HCT116 (cell line): ENCODE data around the gene ERC2. TPM values are rescaled to one million over a fixed set of nuclear protein-coding genes. Genes with fewer than 3 reads are reported as not detected.

Source experiments
- ATAC-seq: fragments of 200-7000 bp; cut with Tn5 transposase; 2 replicates; pipeline ENCODE4 v1.9.1; 2020; ENCODE audit warnings: mild to moderate bottlenecking, moderate library complexity
- BruUV-seq: library from RNA; stranded (reverse); fragments of 400-500 nt; replicated peaks from 2 replicates; lab custom pipeline; 2021; lab: Mats Ljungman, UMichigan
- CTCF ChIA-PET: fragments of 300-600 bp; sonication (Branson Sonifier 250); formaldehyde crosslinking; loops from one replicate; lab custom pipeline; 2021; ENCODE audit warnings: antibody characterized with exemption; lab: Charles Lee
- POLR2A ChIA-PET: fragments of 300-600, 350-600 bp; sonication (Branson Sonifier 250); formaldehyde crosslinking; loops from one replicate; lab custom pipeline; 2021; ENCODE audit warnings: antibody characterized with exemption; lab: Charles Lee
- RAD21 ChIA-PET, 2 experiments: fragments of 300-600 bp; sonication (Branson Sonifier 250); formaldehyde crosslinking; loops; one replicate each; lab custom pipeline; 2023; ENCODE audit warnings: low total read pairs in 2 of 2; ENCODE audit not compliant: uncharacterized antibody in 2 of 2, unreplicated experiment in 2 of 2, low non-redundant PET in 1 of 2; lab: Charles Lee
- DNase-seq: peaks from one replicate; pipeline ENCODE4 v3.0.0-alpha.2; 2010; ENCODE audit warnings: low read depth, low spot score
- H2AFZ ChIP-seq: fragments of 200-600 bp; shearing (Covaris generic), sonication (generic); 2 replicates; pipeline ENCODE4 v1.6.1; 2017; ENCODE audit warnings: low read depth, mixed run types, mixed read lengths, antibody characterized with exemption, low read length; ENCODE audit not compliant: poor library complexity, severe bottlenecking
- H3K27ac ChIP-seq: 2 replicates; pipeline ENCODE4 v1.5.1; 2012; ENCODE audit warnings: low read depth, low read length
- H3K27me3 ChIP-seq: fragments of 200-600 bp; sonication (generic); 2 replicates; pipeline ENCODE4 v1.6.1; 2016; ENCODE audit warnings: mixed run types, low read length, mixed read lengths; ENCODE audit not compliant: insufficient read depth
- H3K36me3 ChIP-seq, 2 experiments: fragments of 200-500 bp in 1 of 2; fragments of 200-600 bp in 1 of 2; sonication (Bioruptor generic) in 1 of 2; sonication (generic) in 1 of 2; 2 replicates each; pipeline versions ENCODE4 v1.5.1 to v1.6.1; 2014 to 2016; ENCODE audit warnings: low read length in 2 of 2, inconsistent platforms in 1 of 2, mixed read lengths in 1 of 2, mixed run types in 1 of 2; ENCODE audit not compliant: insufficient read depth in 2 of 2, control insufficient read depth in 1 of 2
- H3K4me1 ChIP-seq, 2 experiments: fragments of 200-600 bp in 1 of 2; sonication (generic) in 1 of 2; 2 replicates each; pipeline versions ENCODE4 v1.5.1 to v1.6.1; 2012 to 2017; ENCODE audit warnings: low read length in 2 of 2, inconsistent platforms in 1 of 2, mild to moderate bottlenecking in 1 of 2, mixed read lengths in 1 of 2, mixed run types in 1 of 2, moderate library complexity in 1 of 2; ENCODE audit not compliant: insufficient read depth in 2 of 2, control insufficient read depth in 1 of 2
- H3K4me2 ChIP-seq: fragments of 200-600 bp; sonication (generic); 2 replicates; pipeline ENCODE4 v1.6.1; 2017; ENCODE audit warnings: mixed run types, low read length, mixed read lengths
- H3K4me3 ChIP-seq, 2 experiments: fragments of 200-600 bp in 1 of 2; sonication (generic) in 1 of 2; replicated peaks in 1 of 2; 2 replicates each; pipeline ENCODE4 v1.5.1; 2011 to 2016; ENCODE audit warnings: low read length in 2 of 2, control low read depth in 1 of 2, low read depth in 1 of 2, mild to moderate bottlenecking in 1 of 2, mixed read lengths in 1 of 2, mixed run types in 1 of 2
- H3K79me2 ChIP-seq: fragments of 200-600 bp; sonication (generic); 2 replicates; pipeline ENCODE4 v1.6.1; 2017; ENCODE audit warnings: mild to moderate bottlenecking, mixed run types, low read length, moderate library complexity, mixed read lengths; ENCODE audit not compliant: insufficient read depth
- H3K9ac ChIP-seq: fragments of 200-600 bp; sonication (generic); 2 replicates; pipeline ENCODE4 v1.6.1; 2016; ENCODE audit warnings: low read length, mixed read lengths
- H3K9me2 ChIP-seq: fragments of 200-600 bp; sonication (generic), shearing (Covaris generic); 2 replicates; pipeline ENCODE4 v1.6.1; 2017; ENCODE audit warnings: mixed run types, mild to moderate bottlenecking, moderate library complexity; ENCODE audit not compliant: insufficient read depth
- H3K9me3 ChIP-seq, 2 experiments: fragments of 200-500 bp in 1 of 2; fragments of 200-600 bp in 1 of 2; sonication (Bioruptor generic) in 1 of 2; sonication (generic) in 1 of 2; 2 replicates each; pipeline ENCODE4 v1.6.1; 2014 to 2017; ENCODE audit warnings: low read length in 2 of 2, mixed read lengths in 2 of 2, inconsistent platforms in 1 of 2, low read depth in 1 of 2, mild to moderate bottlenecking in 1 of 2, mixed run types in 1 of 2, moderate library complexity in 1 of 2; ENCODE audit not compliant: control insufficient read depth in 1 of 2, insufficient read depth in 1 of 2
- H4K20me1 ChIP-seq: fragments of 200-600 bp; sonication (generic), shearing (Covaris generic); 2 replicates; pipeline ENCODE4 v1.6.1; 2017; ENCODE audit warnings: mixed run types, mild to moderate bottlenecking, moderate library complexity; ENCODE audit not compliant: insufficient read depth
- EGR1 ChIP-seq: IDR thresholded peaks from 2 replicates; pipeline ENCODE4 v1.6.1; 2012; ENCODE audit warnings: low read depth
- EZH2 ChIP-seq: fragments of 200-600 bp; sonication (generic); IDR thresholded peaks from 2 replicates; pipeline ENCODE4 v1.6.1; 2017; ENCODE audit warnings: antibody characterized with exemption, mixed run types
- EZH2phosphoT487 ChIP-seq: fragments of 200-600 bp; IDR thresholded peaks from 2 replicates; pipeline ENCODE4 v1.6.1; 2018; ENCODE audit warnings: antibody characterized with exemption, borderline replicate concordance
- FOSL1 ChIP-seq: IDR thresholded peaks from 2 replicates; pipeline ENCODE4 v1.6.1; 2012; ENCODE audit warnings: low read depth
- POLR2A ChIP-seq: IDR thresholded peaks from 2 replicates; pipeline ENCODE4 v1.7.0; 2011; ENCODE audit warnings: borderline replicate concordance; ENCODE audit not compliant: insufficient read depth, insufficient read length; ENCODE audit errors: extremely low read depth
- SIN3A ChIP-seq: IDR thresholded peaks from 2 replicates; pipeline ENCODE4 v1.6.1; 2012; ENCODE audit warnings: low read depth
- SP1 ChIP-seq: IDR thresholded peaks from 2 replicates; pipeline ENCODE4 v1.6.1; 2012; ENCODE audit warnings: low read depth
- SRF ChIP-seq: IDR thresholded peaks from 2 replicates; pipeline ENCODE4 v1.6.1; 2012; ENCODE audit warnings: low read depth
- TCF7L2 ChIP-seq: IDR thresholded peaks from 2 replicates; pipeline ENCODE4 v1.7.0; 2011; ENCODE audit warnings: borderline replicate concordance, inconsistent platforms; ENCODE audit not compliant: insufficient read depth, insufficient read length; ENCODE audit errors: extremely low read depth
- YY1 ChIP-seq: IDR thresholded peaks from 2 replicates; pipeline ENCODE4 v1.6.1; 2011; ENCODE audit warnings: low read length, low read depth, moderate library complexity, mild to moderate bottlenecking; ENCODE audit not compliant: insufficient replicate concordance; ENCODE audit errors: extremely low read depth
- ZFX ChIP-seq: fragments of 450-650 bp; IDR thresholded peaks from 2 replicates; pipeline ENCODE4 v1.6.1; 2017
- intact Hi-C: fragments of 100-400 bp; cut with micrococcal nuclease; formaldehyde crosslinking; loops from 2 replicates; pipeline ENCODE4 v1.10.0; 2022
- total RNA-seq: library from RNA; stranded (reverse); gene quantifications from one replicate; pipeline ENCODE4 v1.2.1, GENCODE V29; 2021; ENCODE audit not compliant: unreplicated experiment
- TF ChIP-seq, protein P1 (sequence below): IDR thresholded peaks from 2 replicates; pipeline ENCODE4 v1.6.1; 2012
- TF ChIP-seq, protein P2 (sequence below), 3 experiments: fragments of 200-600 bp in 1 of 3; sonication (generic) in 1 of 3; IDR thresholded peaks in 2 of 3; conservative IDR thresholded peaks in 1 of 3; 2 replicates each; pipeline ENCODE4 v1.5.1; 2012 to 2017; ENCODE audit warnings: low read depth in 2 of 3, low read length in 2 of 3, antibody characterized with exemption in 1 of 3, borderline replicate concordance in 1 of 3, control low read depth in 1 of 3, mild to moderate bottlenecking in 1 of 3, mixed read lengths in 1 of 3, mixed run types in 1 of 3, moderate library complexity in 1 of 3; ENCODE audit not compliant: insufficient read depth in 1 of 3
- TF ChIP-seq, protein P3 (sequence below): IDR thresholded peaks from 2 replicates; pipeline ENCODE4 v1.6.1; 2012; ENCODE audit warnings: low read depth

The ERC2 gene
- total RNA-seq, 1 experiment from 2014 or later, result not detected

DNA sequence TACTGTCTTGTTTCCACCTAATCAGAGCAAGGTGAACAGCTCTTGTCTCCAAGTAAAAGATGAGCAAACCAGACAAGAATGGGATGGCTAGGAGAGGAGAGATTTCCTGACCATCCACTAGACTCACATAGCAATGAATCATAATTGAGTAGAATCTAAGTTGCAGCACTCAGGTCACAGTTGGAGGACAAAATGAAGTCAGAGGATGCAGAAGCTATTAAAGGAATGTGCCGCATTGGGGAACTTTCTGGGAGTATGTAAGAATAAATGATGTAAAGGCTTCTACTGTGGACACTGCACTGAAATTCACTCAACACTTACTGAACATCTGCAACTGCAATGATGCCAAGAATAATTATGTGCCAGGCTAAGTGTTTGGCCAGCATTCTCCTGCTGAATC is 763.7 kb downstream of the ERC2 start:
- no TSS peak for BruUV-seq
- TF ChIP-seq, protein P1, sequence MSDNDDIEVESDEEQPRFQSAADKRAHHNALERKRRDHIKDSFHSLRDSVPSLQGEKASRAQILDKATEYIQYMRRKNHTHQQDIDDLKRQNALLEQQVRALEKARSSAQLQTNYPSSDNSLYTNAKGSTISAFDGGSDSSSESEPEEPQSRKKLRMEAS, result no peak
- no peak for TF ChIP-seq EZH2phosphoT487
- no peak for TF ChIP-seq ZFX
- TF ChIP-seq POLR2A, result no peak
- no peak for TF ChIP-seq SIN3A
- TF ChIP-seq, protein P2, sequence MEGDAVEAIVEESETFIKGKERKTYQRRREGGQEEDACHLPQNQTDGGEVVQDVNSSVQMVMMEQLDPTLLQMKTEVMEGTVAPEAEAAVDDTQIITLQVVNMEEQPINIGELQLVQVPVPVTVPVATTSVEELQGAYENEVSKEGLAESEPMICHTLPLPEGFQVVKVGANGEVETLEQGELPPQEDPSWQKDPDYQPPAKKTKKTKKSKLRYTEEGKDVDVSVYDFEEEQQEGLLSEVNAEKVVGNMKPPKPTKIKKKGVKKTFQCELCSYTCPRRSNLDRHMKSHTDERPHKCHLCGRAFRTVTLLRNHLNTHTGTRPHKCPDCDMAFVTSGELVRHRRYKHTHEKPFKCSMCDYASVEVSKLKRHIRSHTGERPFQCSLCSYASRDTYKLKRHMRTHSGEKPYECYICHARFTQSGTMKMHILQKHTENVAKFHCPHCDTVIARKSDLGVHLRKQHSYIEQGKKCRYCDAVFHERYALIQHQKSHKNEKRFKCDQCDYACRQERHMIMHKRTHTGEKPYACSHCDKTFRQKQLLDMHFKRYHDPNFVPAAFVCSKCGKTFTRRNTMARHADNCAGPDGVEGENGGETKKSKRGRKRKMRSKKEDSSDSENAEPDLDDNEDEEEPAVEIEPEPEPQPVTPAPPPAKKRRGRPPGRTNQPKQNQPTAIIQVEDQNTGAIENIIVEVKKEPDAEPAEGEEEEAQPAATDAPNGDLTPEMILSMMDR (IDR thresholded peaks at IDR 0.05 in 2 of 3, conservative IDR thresholded peaks at IDR 0.05 in 1 of 3; ENCODE audit: borderline replicate concordance in 1 of 3, insufficient read depth in 1 of 3, low read depth in 2 of 3, low read length in 2 of 3), result no peak
- no peak for TF ChIP-seq TCF7L2
- no peak for TF ChIP-seq EZH2
- TF ChIP-seq EGR1, result no peak
- no peak for TF ChIP-seq SP1
- TF ChIP-seq SRF, result no peak
- TF ChIP-seq, protein P3, sequence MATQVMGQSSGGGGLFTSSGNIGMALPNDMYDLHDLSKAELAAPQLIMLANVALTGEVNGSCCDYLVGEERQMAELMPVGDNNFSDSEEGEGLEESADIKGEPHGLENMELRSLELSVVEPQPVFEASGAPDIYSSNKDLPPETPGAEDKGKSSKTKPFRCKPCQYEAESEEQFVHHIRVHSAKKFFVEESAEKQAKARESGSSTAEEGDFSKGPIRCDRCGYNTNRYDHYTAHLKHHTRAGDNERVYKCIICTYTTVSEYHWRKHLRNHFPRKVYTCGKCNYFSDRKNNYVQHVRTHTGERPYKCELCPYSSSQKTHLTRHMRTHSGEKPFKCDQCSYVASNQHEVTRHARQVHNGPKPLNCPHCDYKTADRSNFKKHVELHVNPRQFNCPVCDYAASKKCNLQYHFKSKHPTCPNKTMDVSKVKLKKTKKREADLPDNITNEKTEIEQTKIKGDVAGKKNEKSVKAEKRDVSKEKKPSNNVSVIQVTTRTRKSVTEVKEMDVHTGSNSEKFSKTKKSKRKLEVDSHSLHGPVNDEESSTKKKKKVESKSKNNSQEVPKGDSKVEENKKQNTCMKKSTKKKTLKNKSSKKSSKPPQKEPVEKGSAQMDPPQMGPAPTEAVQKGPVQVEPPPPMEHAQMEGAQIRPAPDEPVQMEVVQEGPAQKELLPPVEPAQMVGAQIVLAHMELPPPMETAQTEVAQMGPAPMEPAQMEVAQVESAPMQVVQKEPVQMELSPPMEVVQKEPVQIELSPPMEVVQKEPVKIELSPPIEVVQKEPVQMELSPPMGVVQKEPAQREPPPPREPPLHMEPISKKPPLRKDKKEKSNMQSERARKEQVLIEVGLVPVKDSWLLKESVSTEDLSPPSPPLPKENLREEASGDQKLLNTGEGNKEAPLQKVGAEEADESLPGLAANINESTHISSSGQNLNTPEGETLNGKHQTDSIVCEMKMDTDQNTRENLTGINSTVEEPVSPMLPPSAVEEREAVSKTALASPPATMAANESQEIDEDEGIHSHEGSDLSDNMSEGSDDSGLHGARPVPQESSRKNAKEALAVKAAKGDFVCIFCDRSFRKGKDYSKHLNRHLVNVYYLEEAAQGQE, result no peak
- TF ChIP-seq FOSL1, result no peak
- no peak for TF ChIP-seq YY1
- DNase-seq (no peak), ATAC-seq (no peak)
- Histone ChIP-seq H3K36me3 (no peaks in the 10 kb centered on the region; a peak in 1 of 4 replicates), H3K27ac (no peak overlapping the region), H4K20me1 (no peaks in the 10 kb centered on the region), H3K27me3 (no peaks in the 10 kb centered on the region), H2AFZ (no peak overlapping the region), H3K4me1 (no peaks in the 10 kb centered on the region), H3K4me3 (no peak overlapping the region), H3K9me3 (peaks cover 0 to 9% of the 10 kb centered on the region in 2 experiments; a peak in 1 of 4 replicates), H3K9ac (no peak overlapping the region), H3K9me2 (no peaks in the 10 kb centered on the region), H3K79me2 (no peaks in the 10 kb centered on the region), H3K4me2 (no peak overlapping the region)
- CTCF ChIA-PET, result no interaction called here
- RAD21 ChIA-PET, result no interaction called here
- intact Hi-C loops, result no loop called here
- POLR2A ChIA-PET, result no interaction called here
